Spleen (tissue), 7 donors: Measurements from ENCODE around the gene BPIFB3.

Experiments
- CTCF ChIP-seq, 11 experiments: fragments of 200-600 bp in 7 of 11; fragments of 450-650 bp in 4 of 11; sonication (generic) in 4 of 11; IDR thresholded peaks in 8 of 11; conservative IDR thresholded peaks in 3 of 11; 1 replicate in 7 of 11; 2 replicates in 4 of 11; pipeline versions ENCODE4 v1.4.0 to v1.8.0; 2016 to 2021; ENCODE audit warnings: antibody characterized with exemption in 11 of 11, inconsistent platforms in 4 of 11, mild to moderate bottlenecking in 1 of 11
- POLR2A ChIP-seq, 3 donors: fragments of 450-650 bp; IDR thresholded peaks; one replicate each; pipeline ENCODE4 v1.5.1; 2017; ENCODE audit warnings: antibody characterized with exemption in 3 of 3, mild to moderate bottlenecking in 1 of 3
- donor health status: DM: no; HTN: no; CAD: no; lungs with moderate emphysema.
- donor health status: DM: no; HTN: no; CAD: no.
- donor health status: DM: no; HTN: no; CAD: no.

GRCh38 chr20:33005132-33005566, 48.6 kb upstream of the BPIFB3 start:
- TF ChIP-seq POLR2A (IDR thresholded peaks at IDR 0.05): no peak
- TF ChIP-seq CTCF (IDR thresholded peaks at IDR 0.05 in 8 of 11, conservative IDR thresholded peaks at IDR 0.05 in 3 of 11): peak in 8 of 11 experiments; percentile 22 to 65 (median 46)
